NCI-H146 treated with DMSO at 0.1 percent for 48 hours (cell line): ENCODE measurements around the gene VSIG10L.

Source experiments
- DNase-seq: peaks from one replicate; lab custom pipeline; 2025; ENCODE audit not compliant: unreplicated experiment; lab: John Stamatoyannopoulos, UW

VSIG10L gene

DNA sequence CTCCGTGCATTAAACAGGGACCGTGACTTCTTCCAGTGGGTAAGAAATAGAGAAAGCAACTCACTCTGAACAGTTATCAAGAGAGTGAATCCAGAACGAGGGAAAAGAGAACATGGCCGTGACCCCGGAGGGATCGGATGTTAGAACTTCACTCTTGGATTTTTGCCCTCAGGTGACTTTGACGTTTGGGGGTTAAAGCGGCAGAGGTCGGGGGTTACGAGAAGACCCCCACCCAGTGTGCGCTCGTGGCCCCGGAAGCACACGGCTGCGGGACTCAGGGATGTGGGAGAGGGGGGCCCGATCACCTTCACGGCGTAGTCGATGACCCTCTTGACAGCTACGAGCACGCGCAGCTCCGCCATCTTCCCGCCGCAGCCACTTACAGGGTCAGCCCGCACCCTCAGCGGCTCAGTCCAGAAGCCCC lies 24.0 kb upstream of the VSIG10L start, which contains the start of gene ETFB:
ETFB (minus strand) TSS at position 424 of the 424 bp plus-strand sequence; CDS start at position 362, 62 bp downstream.
- DNase-seq: no peak

GRCh38 chr19:51365211-51365964 lies 23.4 kb upstream of the VSIG10L start:
- no peak for DNase-seq

- DNase-seq: no peak
Observed at GRCh38 chr19:51364200-51365106, 22.5 kb upstream of the VSIG10L start.

GRCh38 chr19:51361239-51361638 lies 19.3 kb upstream of the VSIG10L start:
- no peak for DNase-seq

- DNase-seq: no peak
Observed at GRCh38 chr19:51359294-51359693, 17.4 kb upstream of the VSIG10L start.

DNA sequence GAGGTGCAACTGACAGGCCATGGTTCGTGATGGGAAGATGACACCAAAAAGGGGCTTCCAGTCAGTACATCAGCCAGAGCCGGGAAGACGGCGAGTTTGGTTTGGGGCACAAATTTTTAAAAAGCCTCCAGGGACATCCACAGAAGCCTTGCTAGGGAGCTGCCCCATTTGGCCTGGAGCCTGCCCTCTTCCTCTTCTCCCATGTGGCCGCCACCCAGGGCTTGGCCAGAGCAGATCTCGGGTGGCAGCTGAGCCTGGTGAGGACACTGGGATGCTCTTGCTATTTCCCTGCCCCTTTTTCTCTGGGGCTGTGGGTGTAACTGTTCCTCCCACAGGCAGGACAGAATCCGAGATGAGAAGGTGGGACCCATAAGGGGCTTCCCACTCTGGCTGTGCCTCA lies 16.0 kb upstream of the VSIG10L start:
- no peak for DNase-seq

DNA sequence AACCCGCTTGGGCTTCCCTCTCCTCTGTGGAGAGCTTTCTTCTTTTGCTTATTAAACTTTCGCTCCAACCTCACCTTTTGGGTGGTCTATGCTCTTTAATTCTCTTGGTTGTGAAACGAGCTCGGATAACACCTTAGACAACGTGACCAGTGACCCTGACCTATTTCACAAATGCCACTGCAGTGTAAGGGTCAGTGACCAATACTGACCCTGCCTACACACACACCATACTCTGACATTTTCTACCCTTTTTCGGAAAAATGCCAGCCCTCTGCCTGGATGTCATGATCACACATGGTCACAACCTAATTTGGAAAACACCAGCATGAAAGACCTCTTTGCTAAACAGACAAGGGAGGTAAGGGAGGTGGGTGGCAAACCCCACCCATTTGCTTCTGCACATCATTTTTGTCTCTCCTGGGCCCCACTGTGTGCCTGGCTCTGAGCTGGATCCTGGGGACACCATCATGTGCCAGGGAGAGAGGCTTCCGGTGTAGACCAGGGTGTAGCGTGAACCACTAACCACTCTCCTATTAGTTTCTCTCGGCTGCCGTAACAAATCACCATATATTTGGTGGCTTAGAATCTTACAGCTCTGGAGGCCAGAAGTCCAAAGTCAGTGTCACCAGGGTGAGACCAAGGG lies 14.3 kb upstream of the VSIG10L start:
- DNase-seq: no peak

GRCh38 chr19:51354742-51355148 lies 12.8 kb upstream of the VSIG10L start:
- DNase-seq: no peak

- no peak for DNase-seq
Observed at GRCh38 chr19:51354103-51354741, 12.3 kb upstream of the VSIG10L start.

- DNase-seq: no peak
Observed at GRCh38 chr19:51352783-51353360, 10.9 kb upstream of the VSIG10L start.

- no peak for DNase-seq
Observed at GRCh38 chr19:51351266-51351990, 9.5 kb upstream of the VSIG10L start.

DNA sequence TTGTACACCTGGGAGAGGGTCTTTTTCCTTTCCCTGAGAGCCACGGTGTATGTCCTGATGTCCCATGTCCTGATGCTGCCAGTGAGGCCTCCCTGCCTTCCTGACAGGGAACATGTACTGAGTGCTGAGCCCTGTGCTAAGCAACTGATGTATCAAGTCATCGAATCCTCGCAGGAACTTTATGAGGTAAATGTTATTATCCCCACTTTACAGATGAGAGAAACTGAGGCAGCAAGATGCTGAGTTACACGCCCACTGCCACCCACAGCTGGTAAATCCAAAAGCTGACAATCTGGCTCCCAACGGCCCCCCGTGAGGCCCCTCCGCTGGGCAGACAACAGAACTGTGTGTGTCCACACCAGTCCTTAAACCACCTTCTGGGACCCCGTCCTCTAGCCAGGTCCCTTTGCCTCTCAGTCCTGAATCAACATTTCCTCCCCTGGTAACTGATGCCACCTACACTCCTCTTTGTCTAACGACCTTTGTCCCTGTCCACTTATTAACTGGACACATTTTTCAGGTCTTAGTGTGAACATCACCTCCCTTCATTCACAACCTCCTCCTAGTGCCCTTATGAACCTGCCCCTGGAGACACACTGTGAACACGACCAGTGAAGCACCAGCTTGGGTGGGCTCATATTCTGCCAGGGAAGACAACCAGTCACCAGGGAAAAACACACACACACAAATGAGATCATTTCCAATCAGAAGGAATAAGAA lies 5.4 kb upstream of the VSIG10L start:
- DNase-seq: no peak

GRCh38 chr19:51346742-51347141 lies 4.8 kb upstream of the VSIG10L start:
- no peak for DNase-seq

GRCh38 chr19:51345076-51345620 lies 3.2 kb upstream of the VSIG10L start:
- no peak for DNase-seq

GRCh38 chr19:51342631-51343569 lies 961 bp upstream of the VSIG10L start:
- DNase-seq: no peak

DNA sequence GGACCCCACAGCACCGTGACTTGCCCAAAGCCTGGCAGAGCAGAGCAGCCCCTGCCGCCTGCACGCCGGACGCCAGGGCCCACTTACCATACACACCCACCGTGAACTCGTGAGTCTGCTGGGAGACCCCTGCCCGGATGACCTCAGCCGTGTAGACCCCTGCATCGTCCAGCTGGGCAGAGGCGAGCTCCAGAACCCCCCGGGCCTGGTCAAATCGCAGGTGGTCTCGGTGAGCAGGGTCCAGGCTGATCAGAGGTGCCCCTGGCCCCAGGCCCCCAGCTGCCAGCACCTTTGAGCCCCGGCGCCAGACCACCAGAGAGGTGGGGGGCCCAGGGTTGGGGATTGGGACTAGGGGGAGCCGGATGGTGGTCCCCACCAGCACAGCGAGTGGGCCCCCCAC lies 873 bp downstream of the VSIG10L start:
- no peak for DNase-seq

GRCh38 chr19:51339687-51340656 lies 2.0 kb downstream of the VSIG10L start:
- no peak for DNase-seq
